ENCODE measurements around the gene TSFM.

- TF ChIP-seq POLR2A (IDR thresholded peaks at IDR 0.05) (no peak), CTCF (IDR thresholded peaks at IDR 0.05) (no peak)
Observed at GRCh38 chr12:57783466-57783801, 847 bp downstream of the TSFM start.
